ENCODE measurements around the gene ITGBL1.

DNA sequence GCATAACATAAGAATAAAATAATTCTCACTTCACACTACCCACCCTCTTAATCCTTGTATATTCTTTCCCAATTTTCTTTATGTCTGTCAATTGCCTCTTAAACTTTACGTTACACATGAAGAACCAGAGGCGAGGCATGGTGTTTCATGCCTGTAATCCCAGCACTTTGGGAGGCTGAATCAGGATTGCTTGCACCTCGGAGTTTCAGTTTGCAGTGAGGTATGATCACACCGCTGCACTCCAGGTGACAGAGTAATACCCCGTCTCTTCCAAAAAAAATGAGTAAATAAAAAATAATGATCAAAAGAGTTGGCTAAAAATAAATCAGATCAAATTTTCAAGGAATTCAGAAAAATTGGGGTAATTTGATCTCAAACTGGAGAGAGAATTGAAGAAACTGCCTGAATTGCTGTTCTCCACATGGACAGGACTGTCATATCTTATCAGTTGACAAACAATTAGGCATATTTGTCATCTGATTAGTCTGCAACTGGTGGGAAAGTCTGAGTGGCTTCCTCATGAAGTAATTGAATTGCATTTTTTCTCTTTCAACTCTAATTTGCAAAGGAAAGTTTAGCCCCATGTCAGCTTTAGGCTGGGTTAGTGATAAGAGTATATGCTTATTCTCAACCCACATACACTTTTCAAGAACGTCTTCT, 302.9 kb downstream of the ITGBL1 start:
- TF ChIP-seq, protein P1, sequence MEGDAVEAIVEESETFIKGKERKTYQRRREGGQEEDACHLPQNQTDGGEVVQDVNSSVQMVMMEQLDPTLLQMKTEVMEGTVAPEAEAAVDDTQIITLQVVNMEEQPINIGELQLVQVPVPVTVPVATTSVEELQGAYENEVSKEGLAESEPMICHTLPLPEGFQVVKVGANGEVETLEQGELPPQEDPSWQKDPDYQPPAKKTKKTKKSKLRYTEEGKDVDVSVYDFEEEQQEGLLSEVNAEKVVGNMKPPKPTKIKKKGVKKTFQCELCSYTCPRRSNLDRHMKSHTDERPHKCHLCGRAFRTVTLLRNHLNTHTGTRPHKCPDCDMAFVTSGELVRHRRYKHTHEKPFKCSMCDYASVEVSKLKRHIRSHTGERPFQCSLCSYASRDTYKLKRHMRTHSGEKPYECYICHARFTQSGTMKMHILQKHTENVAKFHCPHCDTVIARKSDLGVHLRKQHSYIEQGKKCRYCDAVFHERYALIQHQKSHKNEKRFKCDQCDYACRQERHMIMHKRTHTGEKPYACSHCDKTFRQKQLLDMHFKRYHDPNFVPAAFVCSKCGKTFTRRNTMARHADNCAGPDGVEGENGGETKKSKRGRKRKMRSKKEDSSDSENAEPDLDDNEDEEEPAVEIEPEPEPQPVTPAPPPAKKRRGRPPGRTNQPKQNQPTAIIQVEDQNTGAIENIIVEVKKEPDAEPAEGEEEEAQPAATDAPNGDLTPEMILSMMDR (IDR thresholded peaks at IDR 0.05) = no peak
- TF ChIP-seq POLR2A (IDR thresholded peaks at IDR 0.05) = no peak

Measured in testis (tissue), 2 donors.